SK-N-SH treated with all-trans-retinoic acid at 6 μM for 48 hours (cell line): ENCODE results near the gene GPRIN1.

Experiments
- PATZ1 ChIP-seq: fragments of 250-450 bp; sonication (Bioruptor Pico); IDR thresholded peaks from 2 replicates; pipeline ENCODE4 v1.8.0; 2020; ENCODE audit warnings: mild to moderate bottlenecking, moderate library complexity, borderline replicate concordance
- ZFP3 ChIP-seq: fragments of 250-450 bp; sonication (Bioruptor Pico); IDR thresholded peaks from 2 replicates; pipeline ENCODE4 v1.5.0; 2020; ENCODE audit warnings: mild to moderate bottlenecking, moderate library complexity

DNA sequence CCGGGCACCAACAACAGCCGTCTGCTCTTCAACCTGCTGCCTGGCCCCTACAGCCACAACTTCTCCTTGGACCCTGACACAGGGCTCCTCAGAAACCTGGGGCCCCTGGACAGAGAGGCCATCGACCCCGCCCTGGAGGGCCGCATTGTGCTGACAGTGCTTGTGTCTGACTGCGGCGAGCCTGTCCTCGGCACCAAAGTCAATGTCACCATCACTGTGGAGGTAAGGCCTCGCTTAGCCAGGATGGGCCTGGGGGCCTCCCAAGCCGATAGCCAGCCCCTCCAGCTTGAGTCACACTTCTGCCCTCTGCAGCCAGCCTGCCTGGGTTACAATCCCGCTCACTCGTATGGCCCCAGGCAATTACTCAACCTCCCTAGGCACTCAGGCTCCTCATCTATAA, 28.6 kb downstream of the GPRIN1 start:
- TF ChIP-seq PATZ1 (CRISPR knock-in tag) (no peak), ZFP3 (CRISPR knock-in tag) (no peak)
